Upper lobe of left lung (tissue), 4 donors: Measurements from ENCODE around the gene MICAL3.

Source experiments
- CTCF ChIP-seq, 6 experiments: fragments of 450-650 bp in 4 of 6; fragments of 200-600 bp in 2 of 6; sonication (generic) in 2 of 6; IDR thresholded peaks; one replicate each; pipeline ENCODE4 v1.5.1; 2016 to 2019; ENCODE audit warnings: antibody characterized with exemption in 6 of 6
- EP300 ChIP-seq, 4 donors: sonication (generic); formaldehyde crosslinking; IDR thresholded peaks; one replicate each; pipeline ENCODE4 v1.5.1; 2017; ENCODE audit warnings: antibody characterized with exemption in 4 of 4, control low read depth in 2 of 4
- POLR2A ChIP-seq, 4 donors: fragments of 450-650 bp; IDR thresholded peaks; one replicate each; pipeline ENCODE4 v1.5.1; 2016 to 2017; ENCODE audit warnings: antibody characterized with exemption in 4 of 4, mild to moderate bottlenecking in 2 of 4
- POLR2AphosphoS5 ChIP-seq, 2 donors: sonication (generic); formaldehyde crosslinking; IDR thresholded peaks; one replicate each; pipeline ENCODE4 v1.5.1; 2017; ENCODE audit warnings: antibody characterized with exemption in 2 of 2

GRCh38 chr22:18062421-18062820, 38.1 kb upstream of the MICAL3 start:
- TF ChIP-seq POLR2A (IDR thresholded peaks at IDR 0.05) (no peak), CTCF (IDR thresholded peaks at IDR 0.05) (no peak), POLR2AphosphoS5 (IDR thresholded peaks at IDR 0.05) (no peak), EP300 (IDR thresholded peaks at IDR 0.05) (no peak)
